ENCODE measurements around the gene SQOR. TPM values are rescaled to one million over a fixed set of nuclear protein-coding genes. Genes with fewer than 3 reads are reported as not detected.
A peak's percentile ranks its signal among the peaks of the same experiment; 100 is the strongest.

SQOR gene
- total RNA-seq, 4 donors from 2014 or later: 33.2 to 46.8 (median 39.9) TPM

GRCh38 chr15:45631776-45632175 is 3.1 kb upstream of the SQOR start:
- 42% methylated on average over 2 of the region's 2 CpGs for WGBS
- peaks cover 31% of the 10 kb centered on the region for H3K4me1 ChIP-seq
- H3K9me3 ChIP-seq: no peaks in the 10 kb centered on the region
- H3K27me3 ChIP-seq: no peaks in the 10 kb centered on the region
- DNase-seq (ENCODE audit: low spot score in 2 of 2): no peak
- no peaks in the 10 kb centered on the region for H3K36me3 ChIP-seq
- peak overlapping the region; percentile 39 for H3K27ac ChIP-seq
- H3K4me3 ChIP-seq: peak overlapping the region; percentile 22
- no peak for TF ChIP-seq CTCF (IDR thresholded peaks at IDR 0.05)
- TF ChIP-seq POLR2A (IDR thresholded peaks at IDR 0.05): no peak
- TF ChIP-seq POLR2AphosphoS5 (IDR thresholded peaks at IDR 0.05): no peak
- no peak for TF ChIP-seq EP300 (IDR thresholded peaks at IDR 0.05)

GRCh38 chr15:45635191-45635638 is 386 bp downstream of the SQOR start:
- H3K27me3 ChIP-seq: no peaks in the 10 kb centered on the region
- peak overlapping the region; percentile 93 for H3K27ac ChIP-seq
- DNase-seq (ENCODE audit: low spot score in 2 of 2): peak; percentile 87 to 89
- 0% methylated on average over 24 of the region's 29 CpGs for WGBS
- peaks cover 56% of the 10 kb centered on the region for H3K4me1 ChIP-seq
- H3K4me3 ChIP-seq: peak overlapping the region; percentile 68
- no peaks in the 10 kb centered on the region for H3K36me3 ChIP-seq
- H3K9me3 ChIP-seq: no peaks in the 10 kb centered on the region
- TF ChIP-seq EP300 (IDR thresholded peaks at IDR 0.05) (no peak), POLR2AphosphoS5 (IDR thresholded peaks at IDR 0.05) (no peak), POLR2A (IDR thresholded peaks at IDR 0.05) (no peak), CTCF (IDR thresholded peaks at IDR 0.05) (peak in 1 of 2 donors; percentile 39)

GRCh38 chr15:45635763-45636292 is 999 bp downstream of the SQOR start:
- no peak for TF ChIP-seq CTCF (IDR thresholded peaks at IDR 0.05)
- TF ChIP-seq POLR2A (IDR thresholded peaks at IDR 0.05): no peak
- no peak for TF ChIP-seq POLR2AphosphoS5 (IDR thresholded peaks at IDR 0.05)
- no peak for TF ChIP-seq EP300 (IDR thresholded peaks at IDR 0.05)
- H3K27me3 ChIP-seq: no peaks in the 10 kb centered on the region
- H3K27ac ChIP-seq: peak overlapping the region; percentile 93
- no peak for DNase-seq (ENCODE audit: low spot score in 2 of 2)
- H3K9me3 ChIP-seq: no peaks in the 10 kb centered on the region
- 43% methylated on average over 17 of the region's 17 CpGs for WGBS
- peak overlapping the region; percentile 68 for H3K4me3 ChIP-seq
- peaks cover 63% of the 10 kb centered on the region for H3K4me1 ChIP-seq
- no peaks in the 10 kb centered on the region for H3K36me3 ChIP-seq

GRCh38 chr15:45637141-45637540 is 2.3 kb downstream of the SQOR start:
- H3K4me1 ChIP-seq: peaks cover 64% of the 10 kb centered on the region
- H3K27me3 ChIP-seq: no peaks in the 10 kb centered on the region
- TF ChIP-seq POLR2AphosphoS5 (IDR thresholded peaks at IDR 0.05): no peak
- no peak for TF ChIP-seq EP300 (IDR thresholded peaks at IDR 0.05)
- no peak for TF ChIP-seq CTCF (IDR thresholded peaks at IDR 0.05)
- no peak for TF ChIP-seq POLR2A (IDR thresholded peaks at IDR 0.05)
- WGBS: 36% methylated on average over 1 of the region's 1 CpG
- no peak for DNase-seq (ENCODE audit: low spot score in 2 of 2)
- H3K36me3 ChIP-seq: no peaks in the 10 kb centered on the region
- peak overlapping the region; percentile 82 for H3K27ac ChIP-seq
- no peaks in the 10 kb centered on the region for H3K9me3 ChIP-seq
- peak overlapping the region; percentile 15 for H3K4me3 ChIP-seq

- Histone ChIP-seq H3K4me3 (peak overlapping the region; percentile 15), H3K4me1 (peaks cover 69% of the 10 kb centered on the region), H3K9me3 (no peaks in the 10 kb centered on the region), H3K27me3 (no peaks in the 10 kb centered on the region), H3K36me3 (no peaks in the 10 kb centered on the region), H3K27ac (peak overlapping the region; percentile 82)
- no peak for TF ChIP-seq POLR2A (IDR thresholded peaks at IDR 0.05)
- peak in 2 of 3 donors; percentile 51 to 64 for TF ChIP-seq POLR2AphosphoS5 (IDR thresholded peaks at IDR 0.05)
- no peak for DNase-seq (ENCODE audit: low spot score in 2 of 2)
- under 1% methylated on average over 6 of the region's 6 CpGs for WGBS
These were observed 2.8 kb downstream of the SQOR start for GRCh38 chr15:45637552-45638033.

Data from suprapubic skin (tissue), 4 donors.